ENCODE measurements around the gene PLSCR4. TPM values are rescaled to one million over a fixed set of nuclear protein-coding genes. Genes with fewer than 3 reads are reported as not detected.

Gene PLSCR4
- total and polyA plus RNA-seq, 2 of the 8 experiments (the other 6 are each of a cell fraction or from before 2014, with no cell fraction given) = 1.8 to 2.9 TPM

DNA sequence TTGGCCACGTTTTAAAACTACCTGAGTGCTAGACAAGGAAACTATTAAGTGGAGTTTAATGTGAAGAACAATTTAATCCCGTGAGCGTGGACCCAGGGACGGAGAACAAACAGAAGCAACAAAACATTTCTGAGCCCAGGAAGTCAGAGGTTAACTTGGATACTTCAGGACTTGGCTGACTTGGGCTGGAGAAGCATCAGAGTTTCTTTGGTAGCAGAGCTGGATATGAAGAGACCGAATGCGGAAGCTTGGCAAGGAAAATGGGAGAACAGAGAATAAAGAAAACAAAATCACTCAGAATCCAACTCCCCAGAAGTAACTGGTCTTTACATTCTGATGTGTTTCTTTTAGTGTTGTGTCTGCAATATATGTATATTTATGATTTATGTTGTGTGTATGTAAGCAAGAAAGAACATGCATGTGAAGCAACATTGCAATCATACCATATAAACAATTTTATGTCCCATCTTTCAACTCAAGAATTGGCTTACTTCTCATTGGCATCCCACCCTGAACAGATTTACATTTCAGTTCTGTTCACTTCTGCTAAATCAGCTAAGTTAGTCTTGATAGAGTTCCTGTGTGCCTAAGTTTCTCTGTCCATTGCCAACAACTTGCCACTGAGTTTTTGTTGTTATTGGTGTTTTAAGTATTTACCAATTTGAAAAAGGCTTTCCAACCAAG is 72.8 kb downstream of the PLSCR4 start:
- Histone ChIP-seq H4K20me1 (replicated peaks in 1 of 2; ENCODE audit: control insufficient read depth in 1 of 2, insufficient read depth in 2 of 2, low read length in 2 of 2) (no peaks in the 10 kb centered on the region), H2AFZ (ENCODE audit: low read length) (no peak overlapping the region), H3K4ac (replicated peaks; ENCODE audit: insufficient read length, low read depth, low read length) (no peak overlapping the region), H3K36me3 (ENCODE audit: control insufficient read depth in 2 of 4, insufficient read depth in 4 of 4, low read length in 3 of 4) (no peaks in the 10 kb centered on the region), H2BK5ac (ENCODE audit: low read depth, low read length) (no peak overlapping the region), H2AK5ac (ENCODE audit: low read depth, low read length) (no peak overlapping the region), H4K8ac (ENCODE audit: extremely low read depth, insufficient read depth, low read length) (no peak overlapping the region), H3K9me3 (ENCODE audit: insufficient read depth in 2 of 2, low read depth in 1 of 2, low read length in 1 of 2) (no peaks in the 10 kb centered on the region), H4K91ac (replicated peaks; ENCODE audit: insufficient read length, low read length) (no peak overlapping the region), H3K56ac (replicated peaks; ENCODE audit: insufficient read length, low read depth, low read length) (no peak overlapping the region), H2BK12ac (ENCODE audit: low read depth, low read length) (no peak overlapping the region), H3K4me3 (ENCODE audit: extremely low read depth in 1 of 4, insufficient read depth in 2 of 4, low read depth in 3 of 4, low read length in 4 of 4) (no peak overlapping the region), H3K18ac (ENCODE audit: extremely low read depth, low read length) (no peak overlapping the region), H3K23ac (ENCODE audit: insufficient read length) (no peak overlapping the region), H3K79me1 (ENCODE audit: low read depth, low read length) (no peaks in the 10 kb centered on the region), H4K5ac (ENCODE audit: insufficient read length, low read depth, low read length) (no peak overlapping the region), H3K14ac (ENCODE audit: insufficient read length) (no peak overlapping the region), H3K9ac (replicated peaks in 1 of 4; ENCODE audit: extremely low read depth in 1 of 4, low read depth in 3 of 4, low read length in 3 of 4) (no peak overlapping the region), H2BK120ac (replicated peaks; ENCODE audit: low read depth, low read length) (no peak overlapping the region), H3K79me2 (ENCODE audit: control insufficient read depth in 1 of 2, insufficient read depth in 2 of 2, low read length in 2 of 2) (no peaks in the 10 kb centered on the region), H3K23me2 (ENCODE audit: low read depth, low read length) (no peaks in the 10 kb centered on the region), H3K4me1 (replicated peaks in 1 of 4; ENCODE audit: control insufficient read depth in 3 of 4, insufficient read depth in 4 of 4, low read length in 3 of 4) (no peaks in the 10 kb centered on the region), H3K27me3 (replicated peaks in 1 of 4; ENCODE audit: control insufficient read depth in 3 of 4, extremely low read depth in 1 of 4, insufficient read depth in 3 of 4, low read length in 3 of 4) (no peaks in the 10 kb centered on the region), H3K27ac (ENCODE audit: low read depth, low read length) (no peak overlapping the region), H2BK20ac (ENCODE audit: low read length) (no peak overlapping the region), H2BK15ac (ENCODE audit: low read length) (no peak overlapping the region), H3K4me2 (ENCODE audit: insufficient read depth in 1 of 2, low read depth in 2 of 2, low read length in 2 of 2) (no peak overlapping the region)
- ChIA-PET CTCF (ENCODE audit: partially characterized antibody) (interaction anchor here (0.6 to 5.7 kb wide), 6 partner anchors 11 to 112 kb away, joined by 3 to 46 read pairs (median 4); no protein-coding TSS in a partner anchor), POLR2A (ENCODE audit: partially characterized antibody) (no interaction called here)
- DNase-seq (ENCODE audit: low read depth in 1 of 2, low spot score in 2 of 2) = no peak
- 86% methylated on average over 6 of the region's 6 CpGs; no CpG with 5 or more reads in 1 of the 2 experiments for WGBS, 2 experiments (ENCODE audit: extremely low coverage in 1 of 2, insufficient coverage in 1 of 2, insufficient read length in 1 of 2, insufficient replicate concordance in 2 of 2, low coverage in 1 of 2, low lambda C conversion rate in 2 of 2, missing lambda C conversion rate in 1 of 2)
- FAIRE-seq = no peak
- TF ChIP-seq CBX5 (IDR thresholded peaks at IDR 0.05; ENCODE audit: low read depth, low read length) (no peak), ASH2L (IDR thresholded peaks at IDR 0.05; ENCODE audit: low read length) (no peak), POU5F1 (IDR thresholded peaks at IDR 0.05; ENCODE audit: low read depth, low read length) (no peak), PHF8 (conservative IDR thresholded peaks at IDR 0.05; ENCODE audit: low read depth, low read length) (no peak), RNF2 (IDR thresholded peaks at IDR 0.05; ENCODE audit: borderline replicate concordance, low read depth, low read length, missing control alignments, poor library complexity, severe bottlenecking) (no peak), SIN3A (conservative IDR thresholded peaks at IDR 0.05 in 1 of 2, IDR thresholded peaks at IDR 0.05 in 1 of 2; ENCODE audit: low read depth in 1 of 2, low read length in 2 of 2) (no peak), RAD21 (IDR thresholded peaks at IDR 0.05 in 1 of 2, conservative IDR thresholded peaks at IDR 0.05 in 1 of 2; ENCODE audit: low read depth in 2 of 2, low read length in 2 of 2) (no peak), JUN (IDR thresholded peaks at IDR 0.05; ENCODE audit: low read depth, low read length) (no peak), GABPA (IDR thresholded peaks at IDR 0.05; ENCODE audit: borderline replicate concordance, insufficient read depth, low read length) (no peak), ZNF274 (IDR thresholded peaks at IDR 0.05; ENCODE audit: borderline replicate concordance, extremely low read depth, low read length) (no peak)
- TF ChIP-seq, protein P1, sequence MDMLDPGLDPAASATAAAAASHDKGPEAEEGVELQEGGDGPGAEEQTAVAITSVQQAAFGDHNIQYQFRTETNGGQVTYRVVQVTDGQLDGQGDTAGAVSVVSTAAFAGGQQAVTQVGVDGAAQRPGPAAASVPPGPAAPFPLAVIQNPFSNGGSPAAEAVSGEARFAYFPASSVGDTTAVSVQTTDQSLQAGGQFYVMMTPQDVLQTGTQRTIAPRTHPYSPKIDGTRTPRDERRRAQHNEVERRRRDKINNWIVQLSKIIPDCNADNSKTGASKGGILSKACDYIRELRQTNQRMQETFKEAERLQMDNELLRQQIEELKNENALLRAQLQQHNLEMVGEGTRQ (IDR thresholded peaks at IDR 0.05; ENCODE audit: low read length) = no peak
